GM12864 (cell line): Measurements from ENCODE around the gene TANK.

Experiments
- DNase-seq: peaks from one replicate; pipeline ENCODE4 v3.0.0-alpha.2; 2011; ENCODE audit warnings: low read depth
- H3K4me3 ChIP-seq: 2 replicates; pipeline ENCODE4 v1.5.1; 2011; ENCODE audit warnings: mild to moderate bottlenecking, low read depth, low read length, control low read depth
- CTCF ChIP-seq: IDR thresholded peaks from 2 replicates; pipeline ENCODE4 v1.5.1; 2011; ENCODE audit warnings: low read depth, mild to moderate bottlenecking, moderate library complexity, low read length, control low read depth, inconsistent platforms; ENCODE audit errors: missing control alignments

The TANK gene

DNA sequence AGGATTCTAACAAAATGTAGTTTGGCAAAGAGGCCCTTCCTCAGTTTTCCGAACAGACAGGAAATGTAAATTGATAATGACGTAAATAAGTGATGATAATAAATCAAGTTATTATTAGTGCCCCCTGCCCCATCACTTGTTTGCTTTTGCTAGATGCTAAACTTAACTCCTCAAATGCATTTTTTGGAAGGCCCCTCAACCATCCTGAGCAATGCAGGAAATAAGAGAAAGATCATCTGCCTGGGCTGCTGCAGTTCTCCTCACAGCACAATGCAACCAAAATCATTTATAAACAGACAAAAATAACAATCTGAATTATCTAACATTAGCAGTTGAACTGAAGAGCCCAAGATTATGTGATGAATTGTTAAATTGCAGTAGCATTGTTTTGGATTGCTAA is 85.4 kb downstream of the TANK start:
- no peak for TF ChIP-seq CTCF
- peak overlapping the region; percentile 57 for H3K4me3 ChIP-seq
- no peak for DNase-seq

DNA sequence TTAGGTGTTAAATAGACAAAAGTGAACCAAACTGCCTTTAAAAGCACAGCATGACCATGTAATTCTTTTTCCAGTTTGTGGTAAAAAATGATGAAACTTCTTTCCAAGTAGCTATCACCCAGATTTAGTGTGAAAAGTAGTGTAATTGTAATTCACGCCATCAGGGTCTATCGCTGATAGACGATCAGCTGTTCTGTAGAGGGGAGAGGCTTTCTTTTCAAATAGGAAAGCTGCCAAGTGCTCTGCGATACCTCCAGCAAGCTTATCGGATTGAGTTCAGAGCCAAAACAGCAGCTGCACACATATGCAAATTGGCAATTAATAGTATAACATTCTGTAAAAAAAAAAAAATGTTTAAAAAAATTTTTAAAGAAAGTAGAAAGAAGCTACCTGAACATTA is 86.1 kb downstream of the TANK start:
- no peak for DNase-seq
- no peak for TF ChIP-seq CTCF
- H3K4me3 ChIP-seq, result no peak overlapping the region; the same call in 1 of the 2 replicates

DNA sequence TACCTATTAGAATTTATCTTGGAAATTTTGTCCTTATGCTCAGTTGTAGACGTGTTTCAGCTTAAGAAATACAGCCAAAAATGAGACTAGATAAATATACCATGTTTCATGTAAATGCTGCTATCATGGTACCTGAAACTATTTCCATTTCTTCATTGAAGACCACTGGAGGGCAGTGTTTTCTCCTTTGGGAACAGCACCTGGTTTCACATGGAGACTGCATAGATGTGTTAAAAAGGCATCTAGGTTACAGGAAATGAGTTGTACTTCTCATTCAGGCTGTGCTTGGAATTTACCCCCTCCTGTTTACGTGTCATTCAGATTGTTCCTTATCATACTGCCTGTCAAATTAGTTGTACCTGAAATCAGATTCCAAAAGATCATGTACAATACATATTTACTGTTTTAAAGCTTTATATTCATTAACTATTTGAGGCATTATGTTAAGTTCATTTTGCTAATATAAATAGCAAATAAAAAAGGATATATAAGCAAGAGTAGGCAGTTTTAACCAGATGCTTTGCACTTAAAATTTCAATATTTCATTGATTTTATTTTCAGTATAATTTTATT is 90.7 kb downstream of the TANK start:
- H3K4me3 ChIP-seq, result no peak overlapping the region
- TF ChIP-seq CTCF, result peak; percentile 43
- DNase-seq, result no peak

- DNase-seq, result no peak
- TF ChIP-seq CTCF, result no peak
- H3K4me3 ChIP-seq, result no peak overlapping the region
Measured at GRCh38 chr2:161257123-161257952, 97.1 kb downstream of the TANK start.

DNA sequence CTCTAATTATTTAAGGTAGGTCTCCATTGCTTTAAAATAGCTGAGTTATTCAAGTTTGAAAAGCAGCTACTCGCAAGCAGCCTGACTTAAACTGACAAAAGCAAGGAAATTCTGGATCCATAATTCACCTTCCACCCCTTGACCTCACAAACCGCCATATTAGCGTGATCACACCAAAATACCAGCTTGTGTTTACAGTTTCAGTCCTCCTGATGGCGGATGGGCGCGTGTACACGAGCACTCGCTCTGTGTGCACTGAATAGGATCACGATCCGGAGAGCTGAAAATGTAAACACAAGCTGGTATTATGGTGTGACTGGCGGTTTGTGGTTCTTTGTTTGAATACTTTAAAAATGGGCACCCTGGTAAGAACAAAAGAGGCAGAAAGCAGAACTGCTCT is 105.6 kb downstream of the TANK start:
- no peak overlapping the region for H3K4me3 ChIP-seq
- DNase-seq, result no peak
- no peak for TF ChIP-seq CTCF

GRCh38 chr2:161269111-161269510 is 108.9 kb downstream of the TANK start:
- no peak for DNase-seq
- H3K4me3 ChIP-seq, result no peak overlapping the region
- TF ChIP-seq CTCF, result no peak
